KMS-11 (cell line): ENCODE results near the gene RGS10.

Experiments used
- H2AFZ ChIP-seq: fragments of 200-600 bp; sonication (generic); 2 replicates; pipeline ENCODE4 v1.6.1; 2016; ENCODE audit warnings: antibody characterized with exemption, mixed run types, low read depth
- H3K27ac ChIP-seq: fragments of 200-600 bp; sonication (generic); 2 replicates; pipeline ENCODE4 v1.6.1; 2016; ENCODE audit warnings: mild to moderate bottlenecking, mixed run types
- H3K27me3 ChIP-seq: fragments of 200-600 bp; sonication (generic); 2 replicates; pipeline ENCODE4 v1.6.1; 2017; ENCODE audit warnings: mild to moderate bottlenecking, low read depth, mixed run types, moderate library complexity; ENCODE audit not compliant: insufficient read depth
- H3K36me3 ChIP-seq: fragments of 200-600 bp; sonication (generic); 2 replicates; pipeline ENCODE4 v1.6.1; 2017; ENCODE audit warnings: mild to moderate bottlenecking, mixed run types; ENCODE audit not compliant: insufficient read depth
- H3K4me1 ChIP-seq: fragments of 200-600 bp; sonication (generic); 2 replicates; pipeline ENCODE4 v1.6.1; 2016; ENCODE audit warnings: mild to moderate bottlenecking, low read depth, mixed run types; ENCODE audit not compliant: poor library complexity, severe bottlenecking
- H3K4me2 ChIP-seq: fragments of 200-600 bp; sonication (generic); 2 replicates; pipeline ENCODE4 v1.7.0; 2016; ENCODE audit warnings: mild to moderate bottlenecking, mixed run types
- H3K4me3 ChIP-seq: fragments of 200-600 bp; sonication (generic); IDR thresholded peaks from 2 replicates; pipeline ENCODE4 v1.6.1; 2017; ENCODE audit warnings: low read depth, low read length, mixed read lengths; ENCODE audit not compliant: insufficient read depth
- H3K79me2 ChIP-seq: fragments of 200-600 bp; sonication (generic); 2 replicates; pipeline ENCODE4 v1.6.1; 2016; ENCODE audit warnings: low read depth, mixed run types; ENCODE audit not compliant: insufficient read depth
- H3K9ac ChIP-seq: fragments of 200-600 bp; sonication (generic); 2 replicates; pipeline ENCODE4 v1.6.1; 2016; ENCODE audit warnings: mild to moderate bottlenecking, mixed run types
- H4K20me1 ChIP-seq: fragments of 200-600 bp; sonication (generic); 2 replicates; pipeline ENCODE4 v1.6.1; 2016; ENCODE audit warnings: mild to moderate bottlenecking, mixed run types; ENCODE audit not compliant: insufficient read depth
- TF ChIP-seq, protein P1 (sequence below): fragments of 200-600 bp; sonication (generic); conservative IDR thresholded peaks from 2 replicates; pipeline ENCODE4 v1.6.1; 2017; ENCODE audit warnings: low read depth, mild to moderate bottlenecking, antibody characterized with exemption, low read length, moderate library complexity, mixed read lengths

RGS10 gene

GRCh38 chr10:119523895-119524719 is 18.4 kb downstream of the RGS10 start:
- no peaks in the 10 kb centered on the region for H3K27me3 ChIP-seq
- no peak overlapping the region for H3K4me3 ChIP-seq
- no peaks in the 10 kb centered on the region for H4K20me1 ChIP-seq
- H3K27ac ChIP-seq = no peak overlapping the region
- H3K9ac ChIP-seq = no peak overlapping the region
- TF ChIP-seq, protein P1, sequence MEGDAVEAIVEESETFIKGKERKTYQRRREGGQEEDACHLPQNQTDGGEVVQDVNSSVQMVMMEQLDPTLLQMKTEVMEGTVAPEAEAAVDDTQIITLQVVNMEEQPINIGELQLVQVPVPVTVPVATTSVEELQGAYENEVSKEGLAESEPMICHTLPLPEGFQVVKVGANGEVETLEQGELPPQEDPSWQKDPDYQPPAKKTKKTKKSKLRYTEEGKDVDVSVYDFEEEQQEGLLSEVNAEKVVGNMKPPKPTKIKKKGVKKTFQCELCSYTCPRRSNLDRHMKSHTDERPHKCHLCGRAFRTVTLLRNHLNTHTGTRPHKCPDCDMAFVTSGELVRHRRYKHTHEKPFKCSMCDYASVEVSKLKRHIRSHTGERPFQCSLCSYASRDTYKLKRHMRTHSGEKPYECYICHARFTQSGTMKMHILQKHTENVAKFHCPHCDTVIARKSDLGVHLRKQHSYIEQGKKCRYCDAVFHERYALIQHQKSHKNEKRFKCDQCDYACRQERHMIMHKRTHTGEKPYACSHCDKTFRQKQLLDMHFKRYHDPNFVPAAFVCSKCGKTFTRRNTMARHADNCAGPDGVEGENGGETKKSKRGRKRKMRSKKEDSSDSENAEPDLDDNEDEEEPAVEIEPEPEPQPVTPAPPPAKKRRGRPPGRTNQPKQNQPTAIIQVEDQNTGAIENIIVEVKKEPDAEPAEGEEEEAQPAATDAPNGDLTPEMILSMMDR = no peak
- H3K79me2 ChIP-seq = no peaks in the 10 kb centered on the region
- no peak overlapping the region for H3K4me2 ChIP-seq
- H3K36me3 ChIP-seq = no peaks in the 10 kb centered on the region
- H3K4me1 ChIP-seq = no peaks in the 10 kb centered on the region
- no peak overlapping the region for H2AFZ ChIP-seq

DNA sequence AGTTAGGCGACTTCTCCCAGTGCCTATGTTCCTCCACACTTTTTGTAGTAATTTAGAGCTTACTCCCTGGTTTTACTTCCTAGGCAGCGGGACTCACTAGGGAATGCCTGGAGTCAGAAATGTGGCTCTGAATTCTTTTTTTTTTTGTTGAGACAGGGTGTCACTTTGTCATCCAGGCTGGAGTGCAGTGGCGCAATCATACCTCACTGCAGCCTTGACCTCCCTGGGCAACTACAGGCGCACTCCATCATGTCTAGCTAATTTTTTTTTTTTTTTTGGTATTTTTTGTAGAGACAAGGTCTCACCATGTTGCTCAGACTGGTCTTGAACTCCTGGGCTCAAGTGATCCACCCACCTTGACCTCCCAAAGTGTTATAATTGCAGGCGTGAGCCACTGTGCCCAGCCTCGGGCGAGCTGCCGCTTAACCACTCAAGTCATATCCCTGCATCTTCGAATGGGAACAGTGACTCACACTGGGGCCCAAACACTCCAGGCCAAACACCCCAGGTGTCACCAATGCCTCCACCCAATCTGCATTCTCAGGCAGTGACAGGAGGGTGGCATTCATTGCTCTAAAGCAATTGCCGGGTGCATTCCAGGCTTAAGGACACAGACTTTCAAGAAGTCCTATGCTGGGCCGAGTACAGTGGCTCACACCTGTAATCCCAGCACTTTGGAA is 19.6 kb downstream of the RGS10 start:
- H3K79me2 ChIP-seq = no peaks in the 10 kb centered on the region
- no peak overlapping the region for H3K9ac ChIP-seq
- no peak overlapping the region for H3K4me2 ChIP-seq
- TF ChIP-seq, protein P1 = no peak
- peaks cover 6% of the 10 kb centered on the region for H3K4me1 ChIP-seq
- H2AFZ ChIP-seq = no peak overlapping the region
- no peak overlapping the region for H3K27ac ChIP-seq
- H3K27me3 ChIP-seq = no peaks in the 10 kb centered on the region
- H3K36me3 ChIP-seq = no peaks in the 10 kb centered on the region
- no peak overlapping the region for H3K4me3 ChIP-seq
- no peaks in the 10 kb centered on the region for H4K20me1 ChIP-seq

GRCh38 chr10:119521443-119522204 is 20.9 kb downstream of the RGS10 start:
- Histone ChIP-seq H3K36me3 (no peaks in the 10 kb centered on the region), H3K9ac (no peak overlapping the region), H3K27ac (no peak overlapping the region), H2AFZ (no peak overlapping the region), H4K20me1 (no peaks in the 10 kb centered on the region), H3K27me3 (no peaks in the 10 kb centered on the region), H3K4me1 (peaks cover 19% of the 10 kb centered on the region), H3K4me3 (no peak overlapping the region), H3K79me2 (no peaks in the 10 kb centered on the region), H3K4me2 (no peak overlapping the region)
- TF ChIP-seq, protein P1 = no peak

- H3K4me2 ChIP-seq = no peak overlapping the region
- H4K20me1 ChIP-seq = no peaks in the 10 kb centered on the region
- H2AFZ ChIP-seq = no peak overlapping the region
- H3K4me1 ChIP-seq = peaks cover 19% of the 10 kb centered on the region
- H3K27me3 ChIP-seq = no peaks in the 10 kb centered on the region
- H3K4me3 ChIP-seq = no peak overlapping the region
- TF ChIP-seq, protein P1 = no peak
- H3K27ac ChIP-seq = no peak overlapping the region
- no peak overlapping the region for H3K9ac ChIP-seq
- no peaks in the 10 kb centered on the region for H3K36me3 ChIP-seq
- no peaks in the 10 kb centered on the region for H3K79me2 ChIP-seq
Measured at GRCh38 chr10:119520283-119520682, 22.2 kb downstream of the RGS10 start.
